PC-3 (cell line): ENCODE results near the gene ZWILCH. TPM values are rescaled to one million over a fixed set of nuclear protein-coding genes. Genes with fewer than 3 reads are reported as not detected.

ENCODE experiments used
- ATAC-seq: fragments of 200-7000 bp; cut with Tn5 transposase; 2 replicates; pipeline ENCODE4 v1.9.1; 2020; ENCODE audit warnings: mild to moderate bottlenecking, moderate library complexity
- BruUV-seq: library from RNA; stranded (reverse); fragments of 400-500 nt; replicated peaks from 2 replicates; lab custom pipeline; 2021; lab: Mats Ljungman, UMichigan
- CTCF ChIA-PET: fragments of 300-600 bp; sonication (Branson Sonifier 250); formaldehyde crosslinking; loops from one replicate; lab custom pipeline; 2022; ENCODE audit warnings: antibody characterized with exemption; lab: Charles Lee
- POLR2A ChIA-PET: fragments of 300-600 bp; sonication (Branson Sonifier 250); formaldehyde crosslinking; loops from one replicate; lab custom pipeline; 2022; ENCODE audit warnings: antibody characterized with exemption; ENCODE audit not compliant: unreplicated experiment; lab: Charles Lee
- DNase-seq: peaks from one replicate; pipeline ENCODE4 v3.0.0-alpha.2; 2015
- H2AFZ ChIP-seq: fragments of 300-600 bp; sonication (generic); 2 replicates; pipeline ENCODE4 v1.6.0; 2016; ENCODE audit warnings: antibody characterized with exemption, low read length
- H3F3A ChIP-seq: fragments of 300-600 bp; sonication (generic); one replicate; pipeline ENCODE4 v1.6.0; 2017; ENCODE audit warnings: antibody characterized with exemption, low read length, control low read depth, mild to moderate bottlenecking; ENCODE audit not compliant: unreplicated experiment
- H3K27ac ChIP-seq: fragments of 300-600 bp; sonication (generic); 2 replicates; pipeline ENCODE4 v1.5.1; 2016; ENCODE audit warnings: mild to moderate bottlenecking, low read length
- H3K27me3 ChIP-seq: fragments of 300-600 bp; sonication (generic); 2 replicates; pipeline ENCODE4 v1.6.1; 2016; ENCODE audit warnings: low read length, mixed read lengths
- H3K36me3 ChIP-seq: fragments of 300-600 bp; sonication (generic); 2 replicates; pipeline ENCODE4 v1.6.1; 2016; ENCODE audit warnings: low read depth, mixed run types, low read length, mixed read lengths
- H3K4me1 ChIP-seq: fragments of 300-600 bp; sonication (generic); 2 replicates; pipeline ENCODE4 v1.5.1; 2016; ENCODE audit warnings: low read length; ENCODE audit not compliant: insufficient read depth
- H3K4me2 ChIP-seq: fragments of 300-600 bp; sonication (generic); 2 replicates; pipeline ENCODE4 v1.6.0; 2016; ENCODE audit warnings: low read length
- H3K4me3 ChIP-seq: fragments of 300-600 bp; sonication (generic); 2 replicates; pipeline ENCODE4 v1.5.1; 2016; ENCODE audit warnings: mild to moderate bottlenecking, low read length, mixed read lengths
- H3K79me2 ChIP-seq: fragments of 300-600 bp; sonication (generic); 2 replicates; pipeline ENCODE4 v1.6.1; 2017; ENCODE audit warnings: low read length, mixed read lengths
- H3K9ac ChIP-seq: fragments of 300-600 bp; sonication (generic); 2 replicates; pipeline ENCODE4 v1.6.0; 2016; ENCODE audit warnings: mild to moderate bottlenecking, low read length
- H3K9me2 ChIP-seq: fragments of 300-600 bp; sonication (generic); replicated peaks from 2 replicates; pipeline ENCODE4 v1.6.1; 2016; ENCODE audit warnings: mixed run types, low read length, mixed read lengths
- H3K9me3 ChIP-seq: fragments of 300-600 bp; sonication (generic); 2 replicates; pipeline ENCODE4 v1.6.1; 2016; ENCODE audit warnings: low read length, mixed read lengths
- H4K20me1 ChIP-seq: fragments of 300-600 bp; sonication (generic); 2 replicates; pipeline ENCODE4 v1.6.1; 2016; ENCODE audit warnings: low read length, mixed read lengths
- EZH2 ChIP-seq: fragments of 300-600 bp; sonication (generic); IDR thresholded peaks from one replicate; pipeline ENCODE4 v1.6.1; 2017; ENCODE audit warnings: antibody characterized with exemption, mild to moderate bottlenecking, low read length; ENCODE audit not compliant: unreplicated experiment
- EZH2phosphoT487 ChIP-seq: fragments of 300-600 bp; sonication (generic); IDR thresholded peaks from 2 replicates; pipeline ENCODE4 v1.6.1; 2018; ENCODE audit warnings: mild to moderate bottlenecking, antibody characterized with exemption, low read length, borderline replicate concordance
- intact Hi-C: fragments of 100-400 bp; cut with micrococcal nuclease; formaldehyde crosslinking; loops from 2 replicates; pipeline ENCODE4 v1.9.0; 2023
- total RNA-seq: library from RNA; depleted of rRNA; stranded (reverse); fragments of >200 nt; gene quantifications from 2 replicates; pipeline ENCODE4 v1.2.3, GENCODE V29; 2014
- TF ChIP-seq, protein P1 (sequence below): fragments of 300-600 bp; sonication (generic); conservative IDR thresholded peaks from 2 replicates; pipeline ENCODE4 v1.5.1; 2017; ENCODE audit warnings: antibody characterized with exemption, low read depth, mild to moderate bottlenecking, low read length

The ZWILCH gene
- total RNA-seq, 1 experiment from 2014 or later, result 18.1 TPM

DNA sequence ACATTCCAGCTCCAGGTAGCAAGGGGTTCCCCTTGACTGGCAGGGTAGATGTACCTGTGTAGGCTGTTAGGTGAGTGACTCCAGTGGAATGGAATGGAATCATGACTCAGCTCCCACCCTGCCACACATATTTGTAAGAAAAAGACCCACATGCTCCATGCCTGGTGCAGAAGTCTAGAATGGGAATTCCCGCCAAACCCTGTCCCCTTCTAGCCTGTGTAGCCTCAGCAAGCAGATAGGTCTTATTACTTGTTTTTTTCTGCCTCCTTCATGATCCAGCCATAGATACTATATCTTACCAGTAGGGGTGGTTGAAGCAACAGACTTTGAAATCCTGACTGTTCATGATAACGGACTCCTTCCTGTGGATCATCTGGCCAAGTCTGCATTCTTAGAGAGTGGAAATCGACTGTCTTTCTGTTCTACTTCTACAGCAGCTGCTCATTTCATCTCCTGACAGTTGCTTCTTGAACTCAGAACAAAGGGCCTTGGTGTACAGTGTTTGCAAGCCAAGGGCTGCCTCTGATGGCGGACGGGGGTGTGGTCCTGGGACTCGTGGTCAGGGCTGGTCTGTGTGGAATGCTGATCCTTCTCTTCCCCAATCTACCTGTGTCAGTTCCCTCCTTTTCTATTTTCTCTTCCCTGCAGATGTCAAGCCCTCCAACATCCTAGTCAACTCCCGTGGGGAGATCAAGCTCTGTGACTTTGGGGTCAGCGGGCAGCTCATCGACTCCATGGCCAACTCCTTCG, 23.8 kb upstream of the ZWILCH start:
- Histone ChIP-seq H3K4me3 (no peak overlapping the region), H3K9ac (no peak overlapping the region), H3K27ac (peak overlapping the region; percentile 38), H3F3A (no peaks in the 10 kb centered on the region), H3K4me1 (peaks cover 37% of the 10 kb centered on the region), H3K9me3 (no peaks in the 10 kb centered on the region), H4K20me1 (no peaks in the 10 kb centered on the region), H3K9me2 (no peaks in the 10 kb centered on the region), H3K36me3 (peaks cover 15% of the 10 kb centered on the region), H3K4me2 (peak overlapping the region; percentile 18; the same call in 1 of the 2 replicates), H3K27me3 (no peaks in the 10 kb centered on the region), H2AFZ (no peak overlapping the region), H3K79me2 (0 out of 2 replicates have a peak, but pooled peaks cover 4% of the 10 kb centered on the region)
- intact Hi-C loops, result no loop called here
- no TSS peak for BruUV-seq
- DNase-seq (peak; percentile 84), ATAC-seq (peak; percentile 52)
- TF ChIP-seq EZH2, result no peak
- TF ChIP-seq, protein P1, sequence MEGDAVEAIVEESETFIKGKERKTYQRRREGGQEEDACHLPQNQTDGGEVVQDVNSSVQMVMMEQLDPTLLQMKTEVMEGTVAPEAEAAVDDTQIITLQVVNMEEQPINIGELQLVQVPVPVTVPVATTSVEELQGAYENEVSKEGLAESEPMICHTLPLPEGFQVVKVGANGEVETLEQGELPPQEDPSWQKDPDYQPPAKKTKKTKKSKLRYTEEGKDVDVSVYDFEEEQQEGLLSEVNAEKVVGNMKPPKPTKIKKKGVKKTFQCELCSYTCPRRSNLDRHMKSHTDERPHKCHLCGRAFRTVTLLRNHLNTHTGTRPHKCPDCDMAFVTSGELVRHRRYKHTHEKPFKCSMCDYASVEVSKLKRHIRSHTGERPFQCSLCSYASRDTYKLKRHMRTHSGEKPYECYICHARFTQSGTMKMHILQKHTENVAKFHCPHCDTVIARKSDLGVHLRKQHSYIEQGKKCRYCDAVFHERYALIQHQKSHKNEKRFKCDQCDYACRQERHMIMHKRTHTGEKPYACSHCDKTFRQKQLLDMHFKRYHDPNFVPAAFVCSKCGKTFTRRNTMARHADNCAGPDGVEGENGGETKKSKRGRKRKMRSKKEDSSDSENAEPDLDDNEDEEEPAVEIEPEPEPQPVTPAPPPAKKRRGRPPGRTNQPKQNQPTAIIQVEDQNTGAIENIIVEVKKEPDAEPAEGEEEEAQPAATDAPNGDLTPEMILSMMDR, result no peak
- POLR2A ChIA-PET, result no interaction called here
- CTCF ChIA-PET, result no interaction called here

DNA sequence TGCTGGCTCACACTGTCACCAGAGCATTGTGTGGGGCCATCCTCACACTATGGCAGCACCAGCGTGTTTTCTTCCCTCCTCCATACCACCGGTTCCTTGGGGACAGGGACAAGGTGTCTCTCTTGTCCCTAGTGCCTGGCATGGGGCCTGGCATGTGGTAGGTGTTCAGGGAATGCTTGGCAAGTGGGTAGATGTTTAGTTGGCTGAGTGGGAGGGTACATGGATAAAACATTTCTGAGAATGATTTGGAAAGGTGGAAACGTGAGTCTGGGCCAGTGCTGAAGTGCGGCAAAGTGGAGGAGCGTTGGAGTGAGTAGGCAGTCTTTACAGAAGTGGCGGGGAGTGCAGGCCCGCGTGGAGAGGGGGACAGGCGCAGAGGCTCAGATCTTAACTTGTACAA, 22.6 kb upstream of the ZWILCH start:
- H4K20me1 ChIP-seq, result no peaks in the 10 kb centered on the region
- no peaks in the 10 kb centered on the region for H3K9me3 ChIP-seq
- no peak overlapping the region for H3K4me3 ChIP-seq
- H3K9ac ChIP-seq, result no peak overlapping the region
- TF ChIP-seq EZH2phosphoT487 (no peak), EZH2 (no peak)
- TF ChIP-seq, protein P1, result no peak
- H3K36me3 ChIP-seq, result peaks cover 15% of the 10 kb centered on the region
- intact Hi-C loops, result no loop called here
- ChIA-PET CTCF (no interaction called here), POLR2A (no interaction called here)
- no peaks in the 10 kb centered on the region for H3K9me2 ChIP-seq
- H3K27ac ChIP-seq, result peak overlapping the region; percentile 55
- BruUV-seq, result no TSS peak
- no peaks in the 10 kb centered on the region for H3K27me3 ChIP-seq
- 0 out of 2 replicates have a peak overlapping the region, but pooled peaks have one; percentile 7 for H3K4me2 ChIP-seq
- DNase-seq (no peak), ATAC-seq (no peak)
- H3K79me2 ChIP-seq, result 0 out of 2 replicates have a peak, but pooled peaks cover 4% of the 10 kb centered on the region
- H2AFZ ChIP-seq, result no peak overlapping the region
- peaks cover 37% of the 10 kb centered on the region for H3K4me1 ChIP-seq
- no peaks in the 10 kb centered on the region for H3F3A ChIP-seq

DNA sequence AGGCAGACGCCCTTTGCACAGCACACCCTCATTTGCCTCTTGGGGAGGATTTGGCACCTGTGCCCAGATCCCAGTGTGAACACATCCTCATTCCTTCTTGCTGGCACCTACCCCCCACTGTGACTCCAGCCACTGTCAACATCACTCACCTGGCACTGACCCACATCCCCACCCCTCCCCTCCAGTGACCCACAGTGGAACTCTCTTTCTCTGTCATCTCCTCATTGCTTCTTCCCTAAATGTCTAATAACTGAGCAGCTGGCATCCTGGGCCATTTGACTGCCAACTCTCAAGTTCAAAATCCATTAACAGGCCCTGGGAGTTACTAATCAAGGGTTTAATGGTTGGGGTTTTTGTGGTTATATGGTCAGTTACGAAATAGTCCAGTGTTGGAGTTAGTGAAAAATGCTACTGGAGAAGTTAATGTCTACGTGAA, 22.0 kb upstream of the ZWILCH start:
- intact Hi-C loops, result no loop called here
- ChIA-PET CTCF (no interaction called here), POLR2A (no interaction called here)
- H2AFZ ChIP-seq, result no peak overlapping the region
- H3K36me3 ChIP-seq, result peaks cover 15% of the 10 kb centered on the region
- no peaks in the 10 kb centered on the region for H3K27me3 ChIP-seq
- TF ChIP-seq, protein P1, result no peak
- no peak for TF ChIP-seq EZH2phosphoT487
- no peak for TF ChIP-seq EZH2
- H3K4me1 ChIP-seq, result peaks cover 37% of the 10 kb centered on the region
- no peaks in the 10 kb centered on the region for H3K9me2 ChIP-seq
- no peaks in the 10 kb centered on the region for H3K9me3 ChIP-seq
- DNase-seq (peak; percentile 82), ATAC-seq (peak; percentile 63)
- no peaks in the 10 kb centered on the region for H3F3A ChIP-seq
- H3K27ac ChIP-seq, result peak overlapping the region; percentile 55
- H4K20me1 ChIP-seq, result no peaks in the 10 kb centered on the region
- H3K4me3 ChIP-seq, result no peak overlapping the region
- no peak overlapping the region for H3K9ac ChIP-seq
- no TSS peak for BruUV-seq
- 0 out of 2 replicates have a peak, but pooled peaks cover 4% of the 10 kb centered on the region for H3K79me2 ChIP-seq
- H3K4me2 ChIP-seq, result no peak overlapping the region
